H1 (cell line): ENCODE measurements around the gene GSK3B. TPM values are rescaled to one million over a fixed set of nuclear protein-coding genes. Genes with fewer than 3 reads are reported as not detected.

Experiments used
- CTCF ChIA-PET: fragments of 300-600 bp; sonication (Branson Sonifier 250); formaldehyde crosslinking; loops from one replicate; lab custom pipeline; 2021; ENCODE audit not compliant: partially characterized antibody; lab: Charles Lee
- POLR2A ChIA-PET: fragments of 300-600 bp; sonication (Branson Sonifier 250); formaldehyde crosslinking; loops from one replicate; lab custom pipeline; 2021; ENCODE audit warnings: inconsistent platforms; ENCODE audit not compliant: partially characterized antibody; lab: Charles Lee
- DNase-seq, 2 experiments: peaks; one replicate each; pipeline versions ENCODE4 v3.0.0 to v3.0.0-alpha.2; 2010 to 2022; ENCODE audit warnings: low spot score in 2 of 2, low read depth in 1 of 2, mixed read lengths in 1 of 2
- FAIRE-seq: peaks from 2 replicates; lab custom pipeline; 2011; peaks lifted over from hg19 to GRCh38; lab: Jason Lieb, UNC
- H2AFZ ChIP-seq: 2 replicates; pipeline ENCODE4 v1.8.1; 2012; ENCODE audit warnings: low read length, inconsistent platforms
- H2AK5ac ChIP-seq: 2 replicates; pipeline ENCODE4 v1.6.1; 2013; ENCODE audit warnings: low read depth, low read length
- H2BK120ac ChIP-seq: replicated peaks from 2 replicates; pipeline ENCODE3; 2013; ENCODE audit warnings: low read depth, low read length, inconsistent platforms
- H2BK12ac ChIP-seq: 2 replicates; pipeline ENCODE4 v1.6.1; 2013; ENCODE audit warnings: low read depth, low read length
- H2BK15ac ChIP-seq: 2 replicates; pipeline ENCODE4 v1.6.1; 2013; ENCODE audit warnings: low read length
- H2BK20ac ChIP-seq: 2 replicates; pipeline ENCODE4 v1.6.1; 2013; ENCODE audit warnings: low read length
- H2BK5ac ChIP-seq: 2 replicates; pipeline ENCODE4 v1.6.1; 2013; ENCODE audit warnings: low read depth, low read length
- H3K14ac ChIP-seq: 2 replicates; pipeline ENCODE4 v1.6.1; 2013; ENCODE audit warnings: inconsistent platforms; ENCODE audit not compliant: insufficient read length
- H3K18ac ChIP-seq: 2 replicates; pipeline ENCODE4 v1.6.1; 2013; ENCODE audit warnings: low read length; ENCODE audit errors: extremely low read depth
- H3K23ac ChIP-seq: 2 replicates; pipeline ENCODE4 v1.6.1; 2013; ENCODE audit warnings: inconsistent platforms; ENCODE audit not compliant: insufficient read length
- H3K23me2 ChIP-seq: 2 replicates; pipeline ENCODE4 v1.6.1; 2013; ENCODE audit warnings: low read depth, low read length
- H3K27ac ChIP-seq: 2 replicates; pipeline ENCODE4 v1.6.1; 2011; ENCODE audit warnings: low read depth, low read length, inconsistent platforms
- H3K27me3 ChIP-seq, 4 experiments: replicated peaks in 1 of 4; 1 replicate in 1 of 4; 2 replicates in 3 of 4; pipeline versions ENCODE4 v1.6.1 to v1.8.1; 2011 to 2013; ENCODE audit warnings: low read length in 3 of 4, mild to moderate bottlenecking in 3 of 4, inconsistent platforms in 2 of 4, mixed read lengths in 2 of 4, moderate library complexity in 1 of 4; ENCODE audit not compliant: control insufficient read depth in 3 of 4, insufficient read depth in 3 of 4; ENCODE audit errors: extremely low read depth in 1 of 4
- H3K36me3 ChIP-seq, 4 experiments: 2 replicates each; pipeline versions ENCODE4 v1.6.1 to v1.8.1; 2011 to 2013; ENCODE audit warnings: mild to moderate bottlenecking in 4 of 4, low read length in 3 of 4, moderate library complexity in 2 of 4, control low read depth in 1 of 4, inconsistent platforms in 1 of 4; ENCODE audit not compliant: insufficient read depth in 4 of 4, control insufficient read depth in 2 of 4
- H3K4ac ChIP-seq: replicated peaks from 2 replicates; pipeline ENCODE3; 2013; ENCODE audit warnings: low read length, low read depth, mixed read lengths, inconsistent platforms; ENCODE audit not compliant: insufficient read length
- H3K4me1 ChIP-seq, 4 experiments: replicated peaks in 1 of 4; 1 replicate in 1 of 4; 2 replicates in 3 of 4; pipeline versions ENCODE4 v1.6.1 to v1.8.1; 2011 to 2013; ENCODE audit warnings: low read length in 3 of 4, inconsistent platforms in 2 of 4, mixed read lengths in 1 of 4; ENCODE audit not compliant: insufficient read depth in 4 of 4, control insufficient read depth in 3 of 4
- H3K4me2 ChIP-seq, 2 experiments: 2 replicates each; pipeline versions ENCODE4 v1.6.1 to v1.8.1; 2011 to 2013; ENCODE audit warnings: low read depth in 2 of 2, low read length in 2 of 2, control low read depth in 1 of 2, inconsistent platforms in 1 of 2, mild to moderate bottlenecking in 1 of 2; ENCODE audit not compliant: insufficient read depth in 1 of 2
- H3K4me3 ChIP-seq, 4 experiments: fragments of 200-600, 300-600 bp in 1 of 4; sonication (generic), shearing (Covaris generic), sonication (Bioruptor Twin) in 1 of 4; 2 replicates each; pipeline versions ENCODE4 v1.5.1 to v1.8.1; 2011 to 2016; ENCODE audit warnings: low read length in 4 of 4, low read depth in 3 of 4, control low read depth in 2 of 4, inconsistent platforms in 2 of 4, mild to moderate bottlenecking in 2 of 4, mixed read lengths in 1 of 4, moderate library complexity in 1 of 4; ENCODE audit not compliant: insufficient read depth in 2 of 4; ENCODE audit errors: extremely low read depth in 1 of 4
- H3K56ac ChIP-seq: replicated peaks from 2 replicates; pipeline ENCODE3; 2013; ENCODE audit warnings: low read depth, mild to moderate bottlenecking, mixed read lengths, low read length, inconsistent platforms; ENCODE audit not compliant: insufficient read length
- H3K79me1 ChIP-seq: 2 replicates; pipeline ENCODE4 v1.6.1; 2013; ENCODE audit warnings: low read depth, low read length, control low read depth
- H3K79me2 ChIP-seq, 2 experiments: 2 replicates each; pipeline versions ENCODE4 v1.6.1 to v1.8.1; 2012 to 2013; ENCODE audit warnings: low read length in 2 of 2, mild to moderate bottlenecking in 2 of 2, inconsistent platforms in 1 of 2; ENCODE audit not compliant: insufficient read depth in 2 of 2, control insufficient read depth in 1 of 2
- H3K9ac ChIP-seq, 4 experiments: replicated peaks in 1 of 4; 1 replicate in 1 of 4; 2 replicates in 3 of 4; pipeline versions ENCODE4 v1.6.1 to v1.8.1; 2011 to 2013; ENCODE audit warnings: low read depth in 3 of 4, low read length in 3 of 4, control low read depth in 2 of 4, mild to moderate bottlenecking in 2 of 4, moderate library complexity in 2 of 4, inconsistent platforms in 1 of 4; ENCODE audit errors: extremely low read depth in 1 of 4
- H3K9me3 ChIP-seq, 2 experiments: 2 replicates each; pipeline versions ENCODE4 v1.6.1 to v1.8.1; 2012 to 2013; ENCODE audit warnings: mild to moderate bottlenecking in 2 of 2, moderate library complexity in 2 of 2, control low read depth in 1 of 2, inconsistent platforms in 1 of 2, low read depth in 1 of 2, low read length in 1 of 2, mixed read lengths in 1 of 2; ENCODE audit not compliant: insufficient read depth in 2 of 2
- H4K20me1 ChIP-seq, 2 experiments: replicated peaks in 1 of 2; 2 replicates each; pipeline versions ENCODE3 to v1.8.1; 2011 to 2013; ENCODE audit warnings: inconsistent platforms in 2 of 2, low read length in 2 of 2, mild to moderate bottlenecking in 1 of 2; ENCODE audit not compliant: insufficient read depth in 2 of 2, control insufficient read depth in 1 of 2
- H4K5ac ChIP-seq: 2 replicates; pipeline ENCODE4 v1.6.1; 2013; ENCODE audit warnings: low read length, low read depth, mixed read lengths, inconsistent platforms; ENCODE audit not compliant: insufficient read length
- H4K8ac ChIP-seq: 2 replicates; pipeline ENCODE4 v1.8.0; 2013; ENCODE audit warnings: mild to moderate bottlenecking, moderate library complexity, low read length, inconsistent platforms; ENCODE audit not compliant: insufficient read depth; ENCODE audit errors: extremely low read depth
- H4K91ac ChIP-seq: replicated peaks from 2 replicates; pipeline ENCODE3; 2013; ENCODE audit warnings: low read length, mixed read lengths, inconsistent platforms; ENCODE audit not compliant: insufficient read length
- ATF2 ChIP-seq: IDR thresholded peaks from 2 replicates; pipeline ENCODE4 v1.6.1; 2012; ENCODE audit warnings: low read length, inconsistent platforms
- CHD1 ChIP-seq: IDR thresholded peaks from 2 replicates; pipeline ENCODE4 v1.6.1; 2012; ENCODE audit warnings: low read depth, low read length, improper control_type of control experiment
- EP300 ChIP-seq, 2 experiments: IDR thresholded peaks; 1 replicate in 1 of 2; 2 replicates in 1 of 2; pipeline ENCODE4 v1.6.1; 2011 to 2012; ENCODE audit warnings: low read depth in 2 of 2, low read length in 2 of 2, mild to moderate bottlenecking in 2 of 2, borderline replicate concordance in 1 of 2, inconsistent platforms in 1 of 2, moderate library complexity in 1 of 2
- FOSL1 ChIP-seq: IDR thresholded peaks from 2 replicates; pipeline ENCODE4 v1.6.1; 2011; ENCODE audit warnings: mild to moderate bottlenecking, low read depth, low read length, moderate library complexity; ENCODE audit not compliant: insufficient read depth
- KDM1A ChIP-seq: fragments of 200-600, 300-600 bp; sonication (generic); IDR thresholded peaks from 2 replicates; pipeline ENCODE4 v1.7.1; 2016; ENCODE audit warnings: mild to moderate bottlenecking, low read length, borderline replicate concordance
- MAFK ChIP-seq: IDR thresholded peaks from 2 replicates; pipeline ENCODE4 v1.6.1; 2012; ENCODE audit warnings: low read depth, mild to moderate bottlenecking, improper control_type of control experiment, low read length
- NRF1 ChIP-seq: IDR thresholded peaks from 2 replicates; pipeline ENCODE4 v1.6.1; 2011; ENCODE audit warnings: mild to moderate bottlenecking, low read depth, low read length, improper control_type of control experiment
- RAD21 ChIP-seq, 2 experiments: IDR thresholded peaks in 1 of 2; conservative IDR thresholded peaks in 1 of 2; 2 replicates each; pipeline ENCODE4 v1.6.1; 2011; ENCODE audit warnings: low read depth in 2 of 2, low read length in 2 of 2, improper control_type of control experiment in 1 of 2, inconsistent platforms in 1 of 2, mild to moderate bottlenecking in 1 of 2, moderate library complexity in 1 of 2
- RNF2 ChIP-seq: fragments of 200-900, 300-1000 bp; sonication (generic); IDR thresholded peaks from 2 replicates; pipeline ENCODE4 v1.7.1; 2016; ENCODE audit warnings: borderline replicate concordance, low read depth, mild to moderate bottlenecking, antibody characterized with exemption, low read length; ENCODE audit not compliant: poor library complexity, severe bottlenecking; ENCODE audit errors: missing control alignments
- SP2 ChIP-seq: IDR thresholded peaks from 2 replicates; pipeline ENCODE4 v1.6.1; 2012; ENCODE audit warnings: mild to moderate bottlenecking, low read length, inconsistent platforms
- TEAD4 ChIP-seq: IDR thresholded peaks from 2 replicates; pipeline ENCODE4 v1.6.1; 2012; ENCODE audit warnings: low read depth, low read length, inconsistent platforms, mixed read lengths
- WGBS, 2 experiments: shearing (Covaris generic) in 1 of 2; methylation state at CpG; one replicate each; pipeline versions ENCODE4 v1.1.6 to v1.1.7; 2013 to 2015; ENCODE audit warnings: low lambda C conversion rate in 2 of 2, mixed read lengths in 2 of 2, inconsistent platforms in 1 of 2, low coverage in 1 of 2, missing lambda C conversion rate in 1 of 2; ENCODE audit not compliant: insufficient replicate concordance in 2 of 2, insufficient coverage in 1 of 2, insufficient read length in 1 of 2; ENCODE audit errors: extremely low coverage in 1 of 2, missing lambda C conversion rate in 1 of 2; 5-methylcytosine and 5-hydroxymethylcytosine counted together
- polyA plus RNA-seq, 7 experiments: library from polyadenylated mRNA; depleted of rRNA in 3 of 7; stranded (reverse) in 5 of 7; unstranded in 2 of 7; fragments of >200 nt in 5 of 7; fragments of 200-250 nt in 2 of 7; gene quantifications; 1 replicate in 5 of 7; 2 replicates in 1 of 7; 4 replicates in 1 of 7; pipeline versions ENCODE4 v1.2.1 to v1.2.3, GENCODE V29; 2011 to 2013; ENCODE audit warnings: missing spikeins in 2 of 7, mixed read lengths in 2 of 7
- total RNA-seq: library from RNA; stranded (reverse); fragmentation: NEBNext Ultra II Directional; extraction: Animal tissue kit (Norgen Biotek cat#: 25700); gene quantifications from 2 replicates; pipeline ENCODE4 v1.2.1, GENCODE V29; 2021

Gene GSK3B
- total and polyA plus RNA-seq, 2 of the 8 experiments (the other 6 are each of a cell fraction or from before 2014, with no cell fraction given), result 24.2 to 50.7 TPM

GRCh38 chr3:119969759-119970158 is 124.5 kb downstream of the GSK3B start:
- Histone ChIP-seq H2BK5ac (no peak overlapping the region), H3K79me1 (no peaks in the 10 kb centered on the region), H4K8ac (no peak overlapping the region), H3K18ac (no peak overlapping the region), H3K56ac (no peak overlapping the region), H3K36me3 (no peaks in the 10 kb centered on the region), H3K4me2 (no peak overlapping the region), H3K9me3 (no peaks in the 10 kb centered on the region), H3K23ac (no peak overlapping the region), H2BK15ac (no peak overlapping the region), H3K27me3 (no peaks in the 10 kb centered on the region), H3K9ac (no peak overlapping the region), H3K4me3 (no peak overlapping the region), H2AK5ac (no peak overlapping the region), H2AFZ (no peak overlapping the region), H4K20me1 (peaks cover 0 to 4% of the 10 kb centered on the region in 2 experiments), H3K4ac (no peak overlapping the region), H4K91ac (no peak overlapping the region), H3K79me2 (peaks cover 5 to 54% of the 10 kb centered on the region in 2 experiments; a peak in 3 of 4 replicates), H2BK120ac (no peak overlapping the region), H2BK12ac (no peak overlapping the region), H3K14ac (no peak overlapping the region), H3K4me1 (no peaks in the 10 kb centered on the region), H4K5ac (no peak overlapping the region), H3K23me2 (no peaks in the 10 kb centered on the region), H2BK20ac (no peak overlapping the region), H3K27ac (no peak overlapping the region)
- FAIRE-seq (no peak), DNase-seq (no peak)
- ChIA-PET POLR2A (no interaction called here), CTCF (no interaction called here)
- WGBS, 2 experiments, result 92% methylated on average over 4 of the region's 4 CpGs; no CpG with 5 or more reads in 1 of the 2 experiments
- TF ChIP-seq RNF2 (no peak), NRF1 (no peak), CHD1 (no peak), FOSL1 (no peak), TEAD4 (no peak), KDM1A (no peak), MAFK (no peak), EP300 (IDR thresholded peaks at IDR 0.05; ENCODE audit: borderline replicate concordance in 1 of 2, low read depth in 2 of 2, low read length in 2 of 2) (no peak), SP2 (no peak), ATF2 (no peak), RAD21 (IDR thresholded peaks at IDR 0.05 in 1 of 2, conservative IDR thresholded peaks at IDR 0.05 in 1 of 2; ENCODE audit: low read depth in 2 of 2, low read length in 2 of 2) (no peak)
